A673 (cell line): ENCODE measurements around the gene CCDC6.

Experiments used
- CTCF ChIP-seq: fragments of 300-800, 200-600 bp; sonication (generic); conservative IDR thresholded peaks from 2 replicates; pipeline ENCODE4 v1.5.1; 2017; ENCODE audit warnings: low read depth, mild to moderate bottlenecking, antibody characterized with exemption, low read length, moderate library complexity, mixed read lengths
- EZH2 ChIP-seq: fragments of 200-600 bp; sonication (generic); IDR thresholded peaks from 2 replicates; pipeline ENCODE4 v1.6.1; 2017; ENCODE audit warnings: borderline replicate concordance, low read depth, mild to moderate bottlenecking, mixed read lengths, antibody characterized with exemption, low read length; ENCODE audit not compliant: poor library complexity, severe bottlenecking

- TF ChIP-seq EZH2, result no peak
- no peak for TF ChIP-seq CTCF
Observed at GRCh38 chr10:59750155-59750945, 156.0 kb downstream of the CCDC6 start.
